ENCODE data around the gene ZNF726.

DNA sequence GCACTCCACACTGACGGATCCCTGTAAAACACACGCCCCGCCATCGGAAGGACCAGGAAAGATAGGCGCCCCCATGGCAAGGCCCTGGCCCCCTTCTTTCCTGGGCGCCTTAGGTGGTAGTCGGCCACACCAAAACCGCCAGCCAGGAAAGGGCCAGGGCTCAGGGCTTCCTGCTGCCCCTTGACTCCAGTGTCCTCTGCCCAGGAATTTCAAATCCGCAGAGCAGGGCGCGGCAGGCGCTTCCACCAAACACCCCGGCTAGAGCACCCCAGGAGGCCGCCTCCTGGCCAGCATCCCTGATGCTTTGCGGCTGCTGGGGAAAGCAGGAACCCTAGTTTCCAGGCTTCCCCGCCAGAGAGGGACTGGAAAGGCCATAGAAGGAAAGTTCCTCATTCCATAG, 57.5 kb downstream of the ZNF726 start:
- TF ChIP-seq EP300 (IDR thresholded peaks at IDR 0.05): no peak
- TF ChIP-seq, protein P1, sequence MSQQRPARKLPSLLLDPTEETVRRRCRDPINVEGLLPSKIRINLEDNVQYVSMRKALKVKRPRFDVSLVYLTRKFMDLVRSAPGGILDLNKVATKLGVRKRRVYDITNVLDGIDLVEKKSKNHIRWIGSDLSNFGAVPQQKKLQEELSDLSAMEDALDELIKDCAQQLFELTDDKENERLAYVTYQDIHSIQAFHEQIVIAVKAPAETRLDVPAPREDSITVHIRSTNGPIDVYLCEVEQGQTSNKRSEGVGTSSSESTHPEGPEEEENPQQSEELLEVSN (IDR thresholded peaks at IDR 0.05; ENCODE audit: borderline replicate concordance, low read depth): no peak
- TF ChIP-seq USF2 (IDR thresholded peaks at IDR 0.05): no peak
- TF ChIP-seq POLR2A (IDR thresholded peaks at IDR 0.05; ENCODE audit: low read length): no peak
- TF ChIP-seq CTCF (IDR thresholded peaks at IDR 0.05): no peak
- TF ChIP-seq, protein P2, sequence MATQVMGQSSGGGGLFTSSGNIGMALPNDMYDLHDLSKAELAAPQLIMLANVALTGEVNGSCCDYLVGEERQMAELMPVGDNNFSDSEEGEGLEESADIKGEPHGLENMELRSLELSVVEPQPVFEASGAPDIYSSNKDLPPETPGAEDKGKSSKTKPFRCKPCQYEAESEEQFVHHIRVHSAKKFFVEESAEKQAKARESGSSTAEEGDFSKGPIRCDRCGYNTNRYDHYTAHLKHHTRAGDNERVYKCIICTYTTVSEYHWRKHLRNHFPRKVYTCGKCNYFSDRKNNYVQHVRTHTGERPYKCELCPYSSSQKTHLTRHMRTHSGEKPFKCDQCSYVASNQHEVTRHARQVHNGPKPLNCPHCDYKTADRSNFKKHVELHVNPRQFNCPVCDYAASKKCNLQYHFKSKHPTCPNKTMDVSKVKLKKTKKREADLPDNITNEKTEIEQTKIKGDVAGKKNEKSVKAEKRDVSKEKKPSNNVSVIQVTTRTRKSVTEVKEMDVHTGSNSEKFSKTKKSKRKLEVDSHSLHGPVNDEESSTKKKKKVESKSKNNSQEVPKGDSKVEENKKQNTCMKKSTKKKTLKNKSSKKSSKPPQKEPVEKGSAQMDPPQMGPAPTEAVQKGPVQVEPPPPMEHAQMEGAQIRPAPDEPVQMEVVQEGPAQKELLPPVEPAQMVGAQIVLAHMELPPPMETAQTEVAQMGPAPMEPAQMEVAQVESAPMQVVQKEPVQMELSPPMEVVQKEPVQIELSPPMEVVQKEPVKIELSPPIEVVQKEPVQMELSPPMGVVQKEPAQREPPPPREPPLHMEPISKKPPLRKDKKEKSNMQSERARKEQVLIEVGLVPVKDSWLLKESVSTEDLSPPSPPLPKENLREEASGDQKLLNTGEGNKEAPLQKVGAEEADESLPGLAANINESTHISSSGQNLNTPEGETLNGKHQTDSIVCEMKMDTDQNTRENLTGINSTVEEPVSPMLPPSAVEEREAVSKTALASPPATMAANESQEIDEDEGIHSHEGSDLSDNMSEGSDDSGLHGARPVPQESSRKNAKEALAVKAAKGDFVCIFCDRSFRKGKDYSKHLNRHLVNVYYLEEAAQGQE (IDR thresholded peaks at IDR 0.05): no peak
- no peak for TF ChIP-seq RCOR1 (IDR thresholded peaks at IDR 0.05; ENCODE audit: low read depth, low read length)
- TF ChIP-seq ESRRA (IDR thresholded peaks at IDR 0.05; ENCODE audit: borderline replicate concordance, low read length): no peak
- TF ChIP-seq RAD21 (conservative IDR thresholded peaks at IDR 0.05 in 1 of 2, IDR thresholded peaks at IDR 0.05 in 1 of 2): no peak
- TF ChIP-seq, protein P3, sequence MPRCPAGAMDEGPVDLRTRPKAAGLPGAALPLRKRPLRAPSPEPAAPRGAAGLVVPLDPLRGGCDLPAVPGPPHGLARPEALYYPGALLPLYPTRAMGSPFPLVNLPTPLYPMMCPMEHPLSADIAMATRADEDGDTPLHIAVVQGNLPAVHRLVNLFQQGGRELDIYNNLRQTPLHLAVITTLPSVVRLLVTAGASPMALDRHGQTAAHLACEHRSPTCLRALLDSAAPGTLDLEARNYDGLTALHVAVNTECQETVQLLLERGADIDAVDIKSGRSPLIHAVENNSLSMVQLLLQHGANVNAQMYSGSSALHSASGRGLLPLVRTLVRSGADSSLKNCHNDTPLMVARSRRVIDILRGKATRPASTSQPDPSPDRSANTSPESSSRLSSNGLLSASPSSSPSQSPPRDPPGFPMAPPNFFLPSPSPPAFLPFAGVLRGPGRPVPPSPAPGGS (IDR thresholded peaks at IDR 0.05): no peak

Measured in A549 (cell line).